K562 (cell line): Measurements from ENCODE around the gene RNF44. TPM values are rescaled to one million over a fixed set of nuclear protein-coding genes. Genes with fewer than 3 reads are reported as not detected.

Experiments used
- ATF6 ChIP-seq: sonication (generic); formaldehyde crosslinking; IDR thresholded peaks from 2 replicates; pipeline ENCODE4 v1.4.0; 2020; ENCODE audit warnings: mild to moderate bottlenecking, missing genetic modification reagents
- CEBPG ChIP-seq, 3 experiments: fragments of 200-800 bp in 1 of 3; sonication (Bioruptor generic) in 1 of 3; sonication (generic) in 1 of 3; formaldehyde crosslinking in 1 of 3; IDR thresholded peaks in 2 of 3; conservative IDR thresholded peaks in 1 of 3; 2 replicates each; pipeline versions ENCODE4 v1.6.1 to v1.8.0; 2016 to 2022; ENCODE audit warnings: missing compliant biosample characterization in 2 of 3, missing genetic modification characterization in 2 of 3, mild to moderate bottlenecking in 1 of 3, missing genetic modification reagents in 1 of 3
- CTBP1 ChIP-seq: fragments of 450-650 bp; IDR thresholded peaks from 2 replicates; pipeline ENCODE4 v1.6.1; 2016; ENCODE audit warnings: borderline replicate concordance
- DPF2 ChIP-seq: fragments of 450-650 bp; IDR thresholded peaks from 2 replicates; pipeline ENCODE4 v1.6.1; 2016
- FOXJ2 ChIP-seq: fragments of 200-800 bp; sonication (Bioruptor generic); IDR thresholded peaks from 2 replicates; pipeline ENCODE4 v1.6.1; 2016; ENCODE audit warnings: missing genetic modification characterization, missing compliant biosample characterization
- HCFC1 ChIP-seq: IDR thresholded peaks from 2 replicates; pipeline ENCODE4 v1.6.1; 2012; ENCODE audit warnings: low read depth, low read length, improper control_type of control experiment
- ILF3 ChIP-seq: fragments of 450-650 bp; IDR thresholded peaks from 2 replicates; pipeline ENCODE4 v1.6.1; 2018; ENCODE audit warnings: antibody characterized with exemption, mild to moderate bottlenecking, moderate library complexity, borderline replicate concordance
- MAFG ChIP-seq: fragments of 450-650 bp; conservative IDR thresholded peaks from 2 replicates; pipeline ENCODE4 v1.6.1; 2016; ENCODE audit warnings: missing genetic modification characterization, missing compliant biosample characterization
- MBD2 ChIP-seq: sonication (generic); IDR thresholded peaks from 2 replicates; pipeline ENCODE4 v1.6.1; 2016; ENCODE audit warnings: low read depth, borderline replicate concordance
- MCM2 ChIP-seq: fragments of 450-650 bp; IDR thresholded peaks from 2 replicates; pipeline ENCODE4 v1.6.1; 2017; ENCODE audit warnings: low read depth, mild to moderate bottlenecking
- MIER1 ChIP-seq: fragments of 450-650 bp; IDR thresholded peaks from 2 replicates; pipeline ENCODE4 v1.6.1; 2016; ENCODE audit warnings: antibody characterized with exemption, mild to moderate bottlenecking, low read depth
- MYNN ChIP-seq, 2 experiments: sonication (generic); formaldehyde crosslinking in 1 of 2; IDR thresholded peaks; 2 replicates each; pipeline versions ENCODE4 v1.5.0 to v1.6.1; 2016 to 2020; ENCODE audit warnings: antibody characterized with exemption in 1 of 2, missing genetic modification reagents in 1 of 2
- NFRKB ChIP-seq: fragments of 450-650 bp; IDR thresholded peaks from 2 replicates; pipeline ENCODE4 v1.6.1; 2016; ENCODE audit warnings: low read depth
- NFYB ChIP-seq: IDR thresholded peaks from 2 replicates; pipeline ENCODE4 v1.6.1; 2011; ENCODE audit warnings: mild to moderate bottlenecking, moderate library complexity; ENCODE audit not compliant: insufficient read length; ENCODE audit errors: extremely low read depth
- NONO ChIP-seq, 2 experiments: fragments of 200-400 bp in 1 of 2; fragments of 450-650 bp in 1 of 2; formaldehyde crosslinking in 1 of 2; IDR thresholded peaks; 2 replicates each; pipeline ENCODE4 v1.6.1; 2017; ENCODE audit warnings: low read depth in 2 of 2, mild to moderate bottlenecking in 2 of 2, moderate library complexity in 2 of 2, low read length in 1 of 2
- PML ChIP-seq: IDR thresholded peaks from 2 replicates; pipeline ENCODE4 v1.6.1; 2012; ENCODE audit warnings: low read length, inconsistent platforms
- SIN3B ChIP-seq: fragments of 450-650 bp; IDR thresholded peaks from 2 replicates; pipeline ENCODE4 v1.6.1; 2017; ENCODE audit warnings: low read depth, mild to moderate bottlenecking, moderate library complexity
- ZNF408 ChIP-seq: fragments of 250-450 bp; sonication (Bioruptor Pico); IDR thresholded peaks from 2 replicates; pipeline ENCODE4 v1.4.0; 2020; ENCODE audit warnings: low read depth, mild to moderate bottlenecking, moderate library complexity
- ZNF57 ChIP-seq: fragments of 450-650 bp; formaldehyde crosslinking; IDR thresholded peaks from 2 replicates; pipeline ENCODE4 v1.4.0; 2020; ENCODE audit warnings: mild to moderate bottlenecking, moderate library complexity
- ZNF584 ChIP-seq: fragments of 200-800 bp; sonication (Bioruptor generic); IDR thresholded peaks from 2 replicates; pipeline ENCODE4 v1.6.1; 2016; ENCODE audit warnings: low read depth, mild to moderate bottlenecking, missing genetic modification characterization, missing compliant biosample characterization
- ZNF740 ChIP-seq, 3 experiments: fragments of 200-800 bp in 1 of 3; sonication (Bioruptor generic) in 1 of 3; sonication (generic) in 1 of 3; formaldehyde crosslinking in 1 of 3; IDR thresholded peaks; 2 replicates each; pipeline versions ENCODE4 v1.6.1 to v1.8.0; 2016 to 2022; ENCODE audit warnings: mild to moderate bottlenecking in 2 of 3, missing compliant biosample characterization in 2 of 3, missing genetic modification characterization in 2 of 3, missing genetic modification reagents in 1 of 3
- ZNF76 ChIP-seq: fragments of 250-450 bp; sonication (Bioruptor Pico); IDR thresholded peaks from 2 replicates; pipeline ENCODE4 v1.4.0; 2020; ENCODE audit warnings: mild to moderate bottlenecking, moderate library complexity, borderline replicate concordance
- polyA plus RNA-seq, 8 experiments: library from polyadenylated mRNA; depleted of rRNA in 4 of 8; stranded (reverse) in 5 of 8; unstranded in 3 of 8; fragments of >200 nt; fragmentation: Nextera tagmentation in 2 of 8; fragmentation: Illumina TruSeq in 1 of 8; extraction: Ambion mirVana in 2 of 8; extraction: Trizol in 1 of 8; gene quantifications; 2 replicates each; pipeline versions ENCODE4 v1.2.1 to v1.2.3, GENCODE V29; 2011 to 2014; ENCODE audit warnings: inconsistent platforms in 1 of 8, missing spikeins in 1 of 8
- total RNA-seq, 7 experiments: library from RNA; depleted of rRNA in 6 of 7; stranded (reverse); fragments of >200 nt in 6 of 7; fragmentation: Illumina TruSeq in 2 of 7; extraction: Trizol in 2 of 7; gene quantifications; 2 replicates each; pipeline versions ENCODE4 v1.2.1 to v1.2.3, GENCODE V29; 2011 to 2021; ENCODE audit warnings: low replicate concordance in 1 of 7

RNF44 gene
- total and polyA plus RNA-seq, 9 of the 15 experiments (the other 6 are each of a cell fraction or from before 2014, with no cell fraction given): 1.6 to 82.6 (median 7.4) TPM

GRCh38 chr5:176537554-176538229, 490 bp upstream of the RNF44 start (continued):
- TF ChIP-seq ATF6 (CRISPR knock-in tag) (0 out of 2 replicates have a peak, but pooled peaks have one; percentile 35), DPF2 (peak; percentile 50; the same call in 1 of the 2 replicates), PML (peak; percentile 49; the same call in 1 of the 2 replicates), HCFC1 (peak; percentile 45; the same call in 1 of the 2 replicates), FOXJ2 (tag) (peak; percentile 95), CTBP1 (peak; percentile 45; the same call in 1 of the 2 replicates), CEBPG (CRISPR knock-in tag; IDR thresholded peaks at IDR 0.05) (peak; percentile 95), CEBPG (tag; conservative IDR thresholded peaks at IDR 0.05 in 1 of 2, IDR thresholded peaks at IDR 0.05 in 1 of 2) (peak; percentile 94 to 95), MIER1 (0 out of 2 replicates have a peak, but pooled peaks have one; percentile 21), ZNF740 (CRISPR knock-in tag; IDR thresholded peaks at IDR 0.05) (0 out of 2 replicates have a peak, but pooled peaks have one; percentile 36), ZNF740 (tag; IDR thresholded peaks at IDR 0.05) (no peak), ZNF584 (CRISPR knock-in tag) (peak; percentile 86; the same call in 1 of the 2 replicates), ILF3 (no peak), ZNF57 (peak; percentile 83), ZNF76 (CRISPR knock-in tag) (peak; percentile 86), ZNF408 (CRISPR knock-in tag) (peak; percentile 53; the same call in 1 of the 2 replicates), MYNN (IDR thresholded peaks at IDR 0.05) (0 out of 2 replicates have a peak, but pooled peaks have one; percentile 38), MYNN (CRISPR knock-in tag; IDR thresholded peaks at IDR 0.05) (no peak), NFYB (peak; percentile 84), MBD2 (peak; percentile 71; the same call in 1 of the 2 replicates), SIN3B (no peak), MAFG (tag) (0 out of 2 replicates have a peak, but pooled peaks have one; percentile 16), MCM2 (no peak), NFRKB (peak; percentile 86), NONO (IDR thresholded peaks at IDR 0.05; ENCODE audit: low read depth in 2 of 2, low read length in 1 of 2) (peak in 1 of 2 experiments; percentile 20; a peak in 1 of 4 replicates)
